Stimulated activated CD4-positive, alpha-beta T cell treated with anti-CD3 and anti-CD28 coated beads, Interleukin-15, amount 100 ng/mL, for 1 hour (primary cell): ENCODE results near the gene MAMDC4.
"Not testable (repeated sequence)": the region's sequence is repeated elsewhere in the genome, so short reads cannot be mapped to it uniquely, and the experiment has no call there.

Source experiments
- DNase-seq, 2 donors: peaks; one replicate each; pipeline ENCODE4 v3.0.0-alpha.2; 2020; ENCODE audit warnings: low read depth in 1 of 2, low spot score in 1 of 2

MAMDC4 gene

GRCh38 chr9:136838314-136839228, 13.6 kb upstream of the MAMDC4 start:
- DNase-seq = no peak

- DNase-seq = no peak
These were observed 12.7 kb upstream of the MAMDC4 start for GRCh38 chr9:136839229-136840139.

GRCh38 chr9:136840140-136840876, 11.8 kb upstream of the MAMDC4 start:
- DNase-seq = no peak

GRCh38 chr9:136840877-136841645, 11.1 kb upstream of the MAMDC4 start:
- DNase-seq = no peak

GRCh38 chr9:136841646-136842379, 10.3 kb upstream of the MAMDC4 start:
- not testable (repeated sequence) for DNase-seq

GRCh38 chr9:136842380-136842948, 9.7 kb upstream of the MAMDC4 start, which contains the start of gene AJM1:
AJM1 (plus strand) TSS chr9:136842478; CDS start chr9:136844415, 1,937 bp downstream.
- DNase-seq = peak; percentile 62 to 73

GRCh38 chr9:136843159-136843800, 8.9 kb upstream of the MAMDC4 start:
- DNase-seq = not testable (repeated sequence)

- DNase-seq = peak; percentile 35 to 51
These were observed 8.1 kb upstream of the MAMDC4 start for GRCh38 chr9:136843801-136844740.

- no peak for DNase-seq
These were observed 7.2 kb upstream of the MAMDC4 start for GRCh38 chr9:136844761-136845464.

GRCh38 chr9:136845465-136846260, 6.5 kb upstream of the MAMDC4 start:
- DNase-seq = no peak

GRCh38 chr9:136846376-136847087, 5.6 kb upstream of the MAMDC4 start:
- DNase-seq = no peak

GRCh38 chr9:136847088-136847825, 4.9 kb upstream of the MAMDC4 start:
- DNase-seq = no peak

GRCh38 chr9:136847826-136848392, 4.2 kb upstream of the MAMDC4 start:
- peak; percentile 36 to 62 for DNase-seq

GRCh38 chr9:136848393-136849037, 3.6 kb upstream of the MAMDC4 start:
- DNase-seq = no peak
